ENCODE data around the gene BFSP2. TPM values are rescaled to one million over a fixed set of nuclear protein-coding genes. Genes with fewer than 3 reads are reported as not detected.

The BFSP2 gene
- total RNA-seq, 4 donors from 2014 or later: not detected

- ATAC-seq: no peak
- H3K9me3 ChIP-seq: no peaks in the 10 kb centered on the region
- H3K4me3 ChIP-seq: no peak overlapping the region
- no peaks in the 10 kb centered on the region for H3K27me3 ChIP-seq
- H3K27ac ChIP-seq: no peak overlapping the region
- no peak for TF ChIP-seq POLR2AphosphoS5 (IDR thresholded peaks at IDR 0.05)
- no peak for TF ChIP-seq EP300 (IDR thresholded peaks at IDR 0.05)
- no peak for TF ChIP-seq CTCF (IDR thresholded peaks at IDR 0.05)
- TF ChIP-seq POLR2A (IDR thresholded peaks at IDR 0.05): no peak
- H3K4me1 ChIP-seq: peaks cover 0 to 9% (median 2%) of the 10 kb centered on the region in 3 donors
- peaks cover 0 to 11% of the 10 kb centered on the region in 2 donors for H3K36me3 ChIP-seq
Measured at GRCh38 chr3:133386876-133387275, 13.0 kb upstream of the BFSP2 start.

- no peaks in the 10 kb centered on the region for H3K27me3 ChIP-seq
- WGBS, 2 donors (ENCODE audit: low coverage in 1 of 2): 76 to 83% methylated on average over 1 to 3 of the region's 4 CpGs
- no peak overlapping the region for H3K4me3 ChIP-seq
- H3K27ac ChIP-seq: no peak overlapping the region
- ATAC-seq: no peak
- H3K36me3 ChIP-seq: peaks cover 0 to 11% of the 10 kb centered on the region in 2 donors
- peaks cover 0 to 9% (median 2%) of the 10 kb centered on the region in 3 donors for H3K4me1 ChIP-seq
- H3K9me3 ChIP-seq: no peaks in the 10 kb centered on the region
- no peak for TF ChIP-seq CTCF (IDR thresholded peaks at IDR 0.05)
Measured at GRCh38 chr3:133387341-133387740, 12.5 kb upstream of the BFSP2 start.

DNA sequence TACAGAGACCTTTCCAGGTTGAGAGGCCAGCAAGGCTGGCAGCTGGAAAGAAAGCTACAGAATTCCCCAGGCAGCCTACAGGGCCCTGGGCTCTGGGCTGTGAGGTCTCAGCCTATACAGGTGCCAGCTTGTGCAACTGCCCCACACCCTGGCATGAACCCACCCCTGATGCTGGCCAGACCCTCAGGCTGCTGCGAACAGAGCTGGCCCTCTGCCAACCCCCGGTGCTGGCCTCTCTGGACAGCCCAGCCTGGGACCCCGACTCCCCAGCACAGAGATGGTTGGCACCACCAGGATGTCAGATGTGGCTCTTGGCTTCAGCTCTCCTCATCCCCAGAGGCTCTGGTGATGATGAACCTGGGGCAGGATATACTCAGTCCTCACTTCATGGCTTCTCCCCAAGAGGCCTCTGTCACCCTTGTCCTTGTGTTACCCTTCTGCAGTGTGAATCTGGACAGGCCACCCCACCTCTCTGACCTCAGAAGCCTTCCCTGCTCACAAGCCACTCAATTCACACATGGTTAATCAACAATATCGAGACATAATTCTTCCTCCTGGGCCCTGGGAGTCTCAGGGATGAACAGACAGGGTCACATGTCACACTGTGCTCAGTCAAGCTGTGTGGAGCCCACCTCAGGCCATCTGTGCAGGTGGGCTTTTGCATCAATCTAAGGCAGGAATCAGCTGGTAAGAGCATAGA lies 11.0 kb upstream of the BFSP2 start:
- Histone ChIP-seq H3K36me3 (peaks cover 0 to 11% of the 10 kb centered on the region in 2 donors), H3K27me3 (no peaks in the 10 kb centered on the region), H3K27ac (no peak overlapping the region), H3K4me1 (peaks cover 0 to 9% (median 2%) of the 10 kb centered on the region in 3 donors), H3K4me3 (no peak overlapping the region), H3K9me3 (no peaks in the 10 kb centered on the region)
- ATAC-seq: no peak
- TF ChIP-seq POLR2AphosphoS5 (IDR thresholded peaks at IDR 0.05) (no peak), CTCF (IDR thresholded peaks at IDR 0.05) (no peak), POLR2A (IDR thresholded peaks at IDR 0.05) (no peak), EP300 (IDR thresholded peaks at IDR 0.05) (no peak)
- WGBS, 2 donors (ENCODE audit: low coverage in 1 of 2): 20% methylated on average over 1 of the region's 4 CpGs; no CpG with 5 or more reads in 1 of the 2 donors

- no peak for ATAC-seq
- WGBS, 2 donors (ENCODE audit: low coverage in 1 of 2): 84% methylated on average over 4 of the region's 4 CpGs; no CpG with 5 or more reads in 1 of the 2 donors
- Histone ChIP-seq H3K4me1 (no peaks in the 10 kb centered on the region), H3K27me3 (no peaks in the 10 kb centered on the region), H3K36me3 (peaks cover 0 to 11% of the 10 kb centered on the region in 2 donors), H3K4me3 (no peak overlapping the region), H3K27ac (no peak overlapping the region), H3K9me3 (no peaks in the 10 kb centered on the region)
- no peak for TF ChIP-seq EP300 (IDR thresholded peaks at IDR 0.05)
- no peak for TF ChIP-seq POLR2AphosphoS5 (IDR thresholded peaks at IDR 0.05)
- TF ChIP-seq CTCF (IDR thresholded peaks at IDR 0.05): no peak
- TF ChIP-seq POLR2A (IDR thresholded peaks at IDR 0.05): no peak
Measured at GRCh38 chr3:133390715-133391114, 9.1 kb upstream of the BFSP2 start.

- Histone ChIP-seq H3K27ac (no peak overlapping the region), H3K4me1 (no peaks in the 10 kb centered on the region), H3K4me3 (no peak overlapping the region), H3K27me3 (no peaks in the 10 kb centered on the region), H3K36me3 (peaks cover 0 to 14% of the 10 kb centered on the region in 2 donors), H3K9me3 (no peaks in the 10 kb centered on the region)
- ATAC-seq: no peak
- 25 to 80% methylated on average over 1 of the region's 1 CpG for WGBS, 2 donors (ENCODE audit: low coverage in 1 of 2)
- no peak for TF ChIP-seq CTCF (IDR thresholded peaks at IDR 0.05)
- TF ChIP-seq POLR2A (IDR thresholded peaks at IDR 0.05): no peak
- no peak for TF ChIP-seq POLR2AphosphoS5 (IDR thresholded peaks at IDR 0.05)
- TF ChIP-seq EP300 (IDR thresholded peaks at IDR 0.05): no peak
Measured at GRCh38 chr3:133393204-133393603, 6.7 kb upstream of the BFSP2 start.
